Measurements from ENCODE around the gene ARHGAP40.
A peak's percentile ranks its signal among the peaks of the same experiment; 100 is the strongest.

The ARHGAP40 gene

GRCh38 chr20:38559764-38560163, 41.8 kb upstream of the ARHGAP40 start:
- H3K27me3 ChIP-seq (ENCODE audit: insufficient read depth, low read length, poor library complexity): no peaks in the 10 kb centered on the region
- no peak overlapping the region for H3K4me3 ChIP-seq (ENCODE audit: low read length)
- peak overlapping the region; percentile 55 for H3K27ac ChIP-seq (ENCODE audit: low read depth, low read length)
- no peak overlapping the region for H3K9ac ChIP-seq (ENCODE audit: low read length)
- no peak overlapping the region for H3K4me2 ChIP-seq (ENCODE audit: low read length)
- no peaks in the 10 kb centered on the region for H3K36me3 ChIP-seq (ENCODE audit: control insufficient read depth, insufficient read depth, low read length)
- WGBS (ENCODE audit: extremely low coverage, insufficient coverage, low lambda C conversion rate): 100% methylated on average over 1 of the region's 3 CpGs
- no peak overlapping the region for H4K8ac ChIP-seq (ENCODE audit: low read depth, low read length)
- H3K4me1 ChIP-seq (ENCODE audit: control insufficient read depth, low read depth, low read length): peaks cover 6% of the 10 kb centered on the region
- DNase-seq: peak; percentile 53
- H2AK5ac ChIP-seq (ENCODE audit: low read length): no peak overlapping the region
- H3K18ac ChIP-seq (ENCODE audit: low read length): no peak overlapping the region
- H3K79me2 ChIP-seq (ENCODE audit: control insufficient read depth, insufficient read depth, low read length): no peaks in the 10 kb centered on the region
- no peak overlapping the region for H2BK120ac ChIP-seq (ENCODE audit: low read depth, low read length)
- no peak overlapping the region for H3K4ac ChIP-seq (ENCODE audit: low read depth, low read length)
- no peaks in the 10 kb centered on the region for H3K79me1 ChIP-seq (ENCODE audit: low read length)
- no peak overlapping the region for H4K5ac ChIP-seq (ENCODE audit: low read length)
- H2BK5ac ChIP-seq (ENCODE audit: low read length): no peak overlapping the region
- no peak overlapping the region for H3K56ac ChIP-seq (ENCODE audit: low read length)
- no peak overlapping the region for H2BK15ac ChIP-seq (replicated peaks; ENCODE audit: low read depth)
- H3K23ac ChIP-seq (ENCODE audit: low read length): no peak overlapping the region

GRCh38 chr20:38563802-38564431, 37.7 kb upstream of the ARHGAP40 start:
- Histone ChIP-seq H3K4me3 (ENCODE audit: low read length) (no peak overlapping the region), H3K79me1 (ENCODE audit: low read length) (no peaks in the 10 kb centered on the region), H2AK5ac (ENCODE audit: low read length) (no peak overlapping the region), H3K36me3 (ENCODE audit: control insufficient read depth, insufficient read depth, low read length) (no peaks in the 10 kb centered on the region), H3K56ac (ENCODE audit: low read length) (no peak overlapping the region), H3K4me2 (ENCODE audit: low read length) (no peak overlapping the region), H3K79me2 (ENCODE audit: control insufficient read depth, insufficient read depth, low read length) (no peaks in the 10 kb centered on the region), H3K23ac (ENCODE audit: low read length) (no peak overlapping the region), H4K8ac (ENCODE audit: low read depth, low read length) (no peak overlapping the region), H3K27me3 (ENCODE audit: insufficient read depth, low read length, poor library complexity) (no peaks in the 10 kb centered on the region), H3K18ac (ENCODE audit: low read length) (no peak overlapping the region), H2BK15ac (replicated peaks; ENCODE audit: low read depth) (no peak overlapping the region), H4K5ac (ENCODE audit: low read length) (no peak overlapping the region), H2BK5ac (ENCODE audit: low read length) (no peak overlapping the region), H3K9ac (ENCODE audit: low read length) (no peak overlapping the region), H3K27ac (ENCODE audit: low read depth, low read length) (no peak overlapping the region), H2BK120ac (ENCODE audit: low read depth, low read length) (no peak overlapping the region), H3K4me1 (ENCODE audit: control insufficient read depth, low read depth, low read length) (peaks cover 6% of the 10 kb centered on the region), H3K4ac (ENCODE audit: low read depth, low read length) (no peak overlapping the region)
- no peak for DNase-seq
- no CpG with 5 or more reads among the region's 6 CpGs for WGBS (ENCODE audit: extremely low coverage, insufficient coverage, low lambda C conversion rate)

GRCh38 chr20:38564680-38565079, 36.9 kb upstream of the ARHGAP40 start:
- Histone ChIP-seq H3K23ac (ENCODE audit: low read length) (no peak overlapping the region), H4K5ac (ENCODE audit: low read length) (no peak overlapping the region), H3K4ac (ENCODE audit: low read depth, low read length) (no peak overlapping the region), H3K79me2 (ENCODE audit: control insufficient read depth, insufficient read depth, low read length) (no peaks in the 10 kb centered on the region), H4K8ac (ENCODE audit: low read depth, low read length) (no peak overlapping the region), H3K36me3 (ENCODE audit: control insufficient read depth, insufficient read depth, low read length) (no peaks in the 10 kb centered on the region), H3K4me1 (ENCODE audit: control insufficient read depth, low read depth, low read length) (peaks cover 4% of the 10 kb centered on the region), H3K4me2 (ENCODE audit: low read length) (no peak overlapping the region), H2BK15ac (replicated peaks; ENCODE audit: low read depth) (no peak overlapping the region), H2BK5ac (ENCODE audit: low read length) (no peak overlapping the region), H3K9ac (ENCODE audit: low read length) (no peak overlapping the region), H3K27ac (ENCODE audit: low read depth, low read length) (no peak overlapping the region), H3K79me1 (ENCODE audit: low read length) (no peaks in the 10 kb centered on the region), H3K18ac (ENCODE audit: low read length) (no peak overlapping the region), H2BK120ac (ENCODE audit: low read depth, low read length) (no peak overlapping the region), H3K4me3 (ENCODE audit: low read length) (no peak overlapping the region), H3K27me3 (ENCODE audit: insufficient read depth, low read length, poor library complexity) (no peaks in the 10 kb centered on the region), H2AK5ac (ENCODE audit: low read length) (no peak overlapping the region), H3K56ac (ENCODE audit: low read length) (no peak overlapping the region)
- DNase-seq: no peak
- no CpG with 5 or more reads among the region's 1 CpG for WGBS (ENCODE audit: extremely low coverage, insufficient coverage, low lambda C conversion rate)

- no peaks in the 10 kb centered on the region for H3K79me1 ChIP-seq (ENCODE audit: low read length)
- no peak overlapping the region for H2BK120ac ChIP-seq (ENCODE audit: low read depth, low read length)
- H3K27ac ChIP-seq (ENCODE audit: low read depth, low read length): no peak overlapping the region
- H3K23ac ChIP-seq (ENCODE audit: low read length): no peak overlapping the region
- H2BK15ac ChIP-seq (replicated peaks; ENCODE audit: low read depth): no peak overlapping the region
- no peak overlapping the region for H3K18ac ChIP-seq (ENCODE audit: low read length)
- no peaks in the 10 kb centered on the region for H3K36me3 ChIP-seq (ENCODE audit: control insufficient read depth, insufficient read depth, low read length)
- no peak overlapping the region for H3K4ac ChIP-seq (ENCODE audit: low read depth, low read length)
- H2AK5ac ChIP-seq (ENCODE audit: low read length): no peak overlapping the region
- no peak overlapping the region for H4K5ac ChIP-seq (ENCODE audit: low read length)
- H3K9ac ChIP-seq (ENCODE audit: low read length): no peak overlapping the region
- no peak overlapping the region for H3K4me2 ChIP-seq (ENCODE audit: low read length)
- H2BK5ac ChIP-seq (ENCODE audit: low read length): no peak overlapping the region
- H3K4me1 ChIP-seq (ENCODE audit: control insufficient read depth, low read depth, low read length): no peaks in the 10 kb centered on the region
- H3K79me2 ChIP-seq (ENCODE audit: control insufficient read depth, insufficient read depth, low read length): no peaks in the 10 kb centered on the region
- H3K56ac ChIP-seq (ENCODE audit: low read length): no peak overlapping the region
- no peak overlapping the region for H4K8ac ChIP-seq (ENCODE audit: low read depth, low read length)
- no peak for DNase-seq
- WGBS (ENCODE audit: extremely low coverage, insufficient coverage, low lambda C conversion rate): no CpG with 5 or more reads among the region's 6 CpGs
- no peak overlapping the region for H3K4me3 ChIP-seq (ENCODE audit: low read length)
- H3K27me3 ChIP-seq (ENCODE audit: insufficient read depth, low read length, poor library complexity): no peaks in the 10 kb centered on the region
These were observed 35.5 kb upstream of the ARHGAP40 start for GRCh38 chr20:38566036-38566598.

GRCh38 chr20:38569747-38570525, 31.7 kb upstream of the ARHGAP40 start:
- no peaks in the 10 kb centered on the region for H3K36me3 ChIP-seq (ENCODE audit: control insufficient read depth, insufficient read depth, low read length)
- no peak overlapping the region for H3K18ac ChIP-seq (ENCODE audit: low read length)
- H3K4ac ChIP-seq (ENCODE audit: low read depth, low read length): no peak overlapping the region
- H3K4me1 ChIP-seq (ENCODE audit: control insufficient read depth, low read depth, low read length): no peaks in the 10 kb centered on the region
- H2AK5ac ChIP-seq (ENCODE audit: low read length): no peak overlapping the region
- no peak overlapping the region for H3K4me3 ChIP-seq (ENCODE audit: low read length)
- H2BK15ac ChIP-seq (replicated peaks; ENCODE audit: low read depth): no peak overlapping the region
- H3K27me3 ChIP-seq (ENCODE audit: insufficient read depth, low read length, poor library complexity): no peaks in the 10 kb centered on the region
- no peaks in the 10 kb centered on the region for H3K79me2 ChIP-seq (ENCODE audit: control insufficient read depth, insufficient read depth, low read length)
- no peak overlapping the region for H2BK5ac ChIP-seq (ENCODE audit: low read length)
- no peak overlapping the region for H4K5ac ChIP-seq (ENCODE audit: low read length)
- H2BK120ac ChIP-seq (ENCODE audit: low read depth, low read length): no peak overlapping the region
- H3K4me2 ChIP-seq (ENCODE audit: low read length): no peak overlapping the region
- H3K27ac ChIP-seq (ENCODE audit: low read depth, low read length): no peak overlapping the region
- no peak overlapping the region for H3K56ac ChIP-seq (ENCODE audit: low read length)
- no peak overlapping the region for H3K9ac ChIP-seq (ENCODE audit: low read length)
- no peak overlapping the region for H4K8ac ChIP-seq (ENCODE audit: low read depth, low read length)
- H3K23ac ChIP-seq (ENCODE audit: low read length): no peak overlapping the region
- DNase-seq: no peak
- no peaks in the 10 kb centered on the region for H3K79me1 ChIP-seq (ENCODE audit: low read length)
- WGBS (ENCODE audit: extremely low coverage, insufficient coverage, low lambda C conversion rate): no CpG with 5 or more reads among the region's 5 CpGs
